A549 (cell line): ENCODE measurements around the gene PM20D1.

Experiments
- BHLHE40 ChIP-seq: IDR thresholded peaks from 2 replicates; pipeline ENCODE4 v1.6.1; 2012; ENCODE audit warnings: low read depth, low read length, inconsistent platforms
- CHD4 ChIP-seq: fragments of 200-600 bp; sonication (generic); IDR thresholded peaks from 2 replicates; pipeline ENCODE4 v1.6.1; 2016; ENCODE audit warnings: antibody characterized with exemption, mild to moderate bottlenecking, borderline replicate concordance
- EP300 ChIP-seq, 2 experiments: fragments of >200 bp; sonication (Bioruptor Twin); formaldehyde crosslinking; IDR thresholded peaks; 2 replicates in 1 of 2; 3 replicates in 1 of 2; pipeline ENCODE4 v1.6.1; 2016 to 2017
- FOXS1 ChIP-seq: fragments of 250-450 bp; sonication (Bioruptor Pico); IDR thresholded peaks from 2 replicates; pipeline ENCODE4 v1.5.0; 2020; ENCODE audit warnings: mild to moderate bottlenecking, moderate library complexity
- HDAC2 ChIP-seq: fragments of 200-600 bp; sonication (generic); IDR thresholded peaks from 2 replicates; pipeline ENCODE4 v1.6.1; 2016
- MAFK ChIP-seq: fragments of 450-650 bp; IDR thresholded peaks from 2 replicates; pipeline ENCODE4 v1.6.1; 2014; ENCODE audit not compliant: partially characterized antibody
- POLR2AphosphoS2 ChIP-seq: conservative IDR thresholded peaks from 2 replicates; pipeline ENCODE4 v1.6.1; 2012; ENCODE audit warnings: low read length, improper control_type of control experiment, inconsistent platforms
- RFX5 ChIP-seq: fragments of 450-650 bp; IDR thresholded peaks from 2 replicates; pipeline ENCODE4 v1.7.1; 2014; ENCODE audit warnings: antibody characterized with exemption, mild to moderate bottlenecking, moderate library complexity
- RNF2 ChIP-seq: fragments of 200-600 bp; sonication (generic); IDR thresholded peaks from 2 replicates; pipeline ENCODE4 v1.6.1; 2016; ENCODE audit warnings: low read depth, mild to moderate bottlenecking, antibody characterized with exemption, moderate library complexity, borderline replicate concordance
- ZFP36 ChIP-seq: fragments of 450-650 bp; IDR thresholded peaks from 2 replicates; pipeline ENCODE4 v1.6.1; 2014; ENCODE audit warnings: borderline replicate concordance; ENCODE audit not compliant: partially characterized antibody
- TF ChIP-seq, protein P1 (sequence below): fragments of >200 bp; sonication (Bioruptor Twin); formaldehyde crosslinking; IDR thresholded peaks from 3 replicates; pipeline ENCODE4 v1.5.1; 2016
- TF ChIP-seq, protein P2 (sequence below): IDR thresholded peaks from 2 replicates; pipeline ENCODE4 v1.6.1; 2012
- TF ChIP-seq, protein P3 (sequence below): fragments of 200-600 bp; sonication (generic); IDR thresholded peaks from 2 replicates; pipeline ENCODE4 v1.6.1; 2016; ENCODE audit warnings: antibody characterized with exemption, mild to moderate bottlenecking, moderate library complexity

DNA sequence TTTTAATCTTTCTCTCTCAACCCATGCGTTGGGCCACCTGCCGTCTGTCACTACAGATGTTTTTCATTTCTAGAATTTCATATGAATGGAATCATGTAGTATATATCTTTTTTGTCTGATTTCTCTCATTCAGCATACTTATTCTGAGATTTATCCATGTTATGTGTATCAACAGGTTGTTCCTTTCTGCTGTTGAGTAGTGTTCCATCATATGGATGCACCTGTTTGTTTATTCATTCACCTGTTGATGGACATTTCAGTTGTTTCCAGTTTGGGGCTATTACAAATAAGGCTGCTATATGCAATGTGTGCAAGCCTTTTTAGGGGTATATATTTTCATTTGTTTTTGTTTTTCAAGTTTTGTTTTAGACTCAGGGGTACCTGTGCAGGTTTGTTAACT lies 27.5 kb downstream of the PM20D1 start:
- TF ChIP-seq, protein P1, sequence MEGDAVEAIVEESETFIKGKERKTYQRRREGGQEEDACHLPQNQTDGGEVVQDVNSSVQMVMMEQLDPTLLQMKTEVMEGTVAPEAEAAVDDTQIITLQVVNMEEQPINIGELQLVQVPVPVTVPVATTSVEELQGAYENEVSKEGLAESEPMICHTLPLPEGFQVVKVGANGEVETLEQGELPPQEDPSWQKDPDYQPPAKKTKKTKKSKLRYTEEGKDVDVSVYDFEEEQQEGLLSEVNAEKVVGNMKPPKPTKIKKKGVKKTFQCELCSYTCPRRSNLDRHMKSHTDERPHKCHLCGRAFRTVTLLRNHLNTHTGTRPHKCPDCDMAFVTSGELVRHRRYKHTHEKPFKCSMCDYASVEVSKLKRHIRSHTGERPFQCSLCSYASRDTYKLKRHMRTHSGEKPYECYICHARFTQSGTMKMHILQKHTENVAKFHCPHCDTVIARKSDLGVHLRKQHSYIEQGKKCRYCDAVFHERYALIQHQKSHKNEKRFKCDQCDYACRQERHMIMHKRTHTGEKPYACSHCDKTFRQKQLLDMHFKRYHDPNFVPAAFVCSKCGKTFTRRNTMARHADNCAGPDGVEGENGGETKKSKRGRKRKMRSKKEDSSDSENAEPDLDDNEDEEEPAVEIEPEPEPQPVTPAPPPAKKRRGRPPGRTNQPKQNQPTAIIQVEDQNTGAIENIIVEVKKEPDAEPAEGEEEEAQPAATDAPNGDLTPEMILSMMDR: no peak
- TF ChIP-seq ZFP36 (no peak), RNF2 (no peak), EP300 (IDR thresholded peaks at IDR 0.05) (no peak), POLR2AphosphoS2 (no peak), RFX5 (no peak), FOXS1 (CRISPR knock-in tag) (no peak), HDAC2 (no peak), BHLHE40 (no peak), MAFK (no peak), CHD4 (no peak)
- TF ChIP-seq, protein P2, sequence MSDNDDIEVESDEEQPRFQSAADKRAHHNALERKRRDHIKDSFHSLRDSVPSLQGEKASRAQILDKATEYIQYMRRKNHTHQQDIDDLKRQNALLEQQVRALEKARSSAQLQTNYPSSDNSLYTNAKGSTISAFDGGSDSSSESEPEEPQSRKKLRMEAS: no peak
- TF ChIP-seq, protein P3, sequence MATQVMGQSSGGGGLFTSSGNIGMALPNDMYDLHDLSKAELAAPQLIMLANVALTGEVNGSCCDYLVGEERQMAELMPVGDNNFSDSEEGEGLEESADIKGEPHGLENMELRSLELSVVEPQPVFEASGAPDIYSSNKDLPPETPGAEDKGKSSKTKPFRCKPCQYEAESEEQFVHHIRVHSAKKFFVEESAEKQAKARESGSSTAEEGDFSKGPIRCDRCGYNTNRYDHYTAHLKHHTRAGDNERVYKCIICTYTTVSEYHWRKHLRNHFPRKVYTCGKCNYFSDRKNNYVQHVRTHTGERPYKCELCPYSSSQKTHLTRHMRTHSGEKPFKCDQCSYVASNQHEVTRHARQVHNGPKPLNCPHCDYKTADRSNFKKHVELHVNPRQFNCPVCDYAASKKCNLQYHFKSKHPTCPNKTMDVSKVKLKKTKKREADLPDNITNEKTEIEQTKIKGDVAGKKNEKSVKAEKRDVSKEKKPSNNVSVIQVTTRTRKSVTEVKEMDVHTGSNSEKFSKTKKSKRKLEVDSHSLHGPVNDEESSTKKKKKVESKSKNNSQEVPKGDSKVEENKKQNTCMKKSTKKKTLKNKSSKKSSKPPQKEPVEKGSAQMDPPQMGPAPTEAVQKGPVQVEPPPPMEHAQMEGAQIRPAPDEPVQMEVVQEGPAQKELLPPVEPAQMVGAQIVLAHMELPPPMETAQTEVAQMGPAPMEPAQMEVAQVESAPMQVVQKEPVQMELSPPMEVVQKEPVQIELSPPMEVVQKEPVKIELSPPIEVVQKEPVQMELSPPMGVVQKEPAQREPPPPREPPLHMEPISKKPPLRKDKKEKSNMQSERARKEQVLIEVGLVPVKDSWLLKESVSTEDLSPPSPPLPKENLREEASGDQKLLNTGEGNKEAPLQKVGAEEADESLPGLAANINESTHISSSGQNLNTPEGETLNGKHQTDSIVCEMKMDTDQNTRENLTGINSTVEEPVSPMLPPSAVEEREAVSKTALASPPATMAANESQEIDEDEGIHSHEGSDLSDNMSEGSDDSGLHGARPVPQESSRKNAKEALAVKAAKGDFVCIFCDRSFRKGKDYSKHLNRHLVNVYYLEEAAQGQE: no peak
